GM12874 (cell line): ENCODE results near the gene TTC19.

Experiments used
- TF ChIP-seq, protein P1 (sequence below): IDR thresholded peaks from 2 replicates; pipeline ENCODE4 v1.5.1; 2011; ENCODE audit warnings: low read depth, mild to moderate bottlenecking, control low read depth, low read length, moderate library complexity; ENCODE audit not compliant: insufficient read depth

Gene TTC19

DNA sequence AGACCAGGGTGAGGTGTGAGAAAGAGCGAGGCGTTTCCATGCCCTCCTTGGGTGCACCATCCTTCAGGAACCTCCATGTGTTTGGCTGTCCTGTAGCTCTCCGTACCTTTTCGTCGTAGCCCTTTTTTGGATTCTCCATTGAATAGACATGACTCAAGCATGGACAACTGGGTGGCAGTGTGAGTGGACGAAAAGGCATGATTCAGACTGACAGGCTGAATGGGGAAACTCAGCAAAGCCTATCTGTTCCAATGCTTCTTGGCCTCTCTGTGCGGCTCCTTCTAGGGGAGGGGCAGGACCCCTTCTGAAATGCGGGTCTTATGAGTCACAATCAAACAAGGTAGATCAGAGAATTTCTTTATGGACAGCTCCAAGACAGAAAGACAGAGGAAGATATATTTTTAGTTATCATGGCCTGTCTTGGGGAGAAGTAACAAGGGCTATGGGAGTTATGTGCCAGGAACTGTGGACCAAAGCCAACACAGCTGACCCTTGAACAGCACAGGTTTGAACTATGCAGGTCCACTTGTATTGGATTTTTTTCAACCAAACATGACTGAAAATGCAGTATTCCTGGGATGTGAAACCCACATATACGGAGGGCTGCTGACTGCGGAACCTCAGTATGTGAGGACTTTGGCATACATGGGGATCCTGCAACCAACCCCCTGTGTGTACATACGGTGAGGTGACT lies 31.8 kb upstream of the TTC19 start:
- TF ChIP-seq, protein P1, sequence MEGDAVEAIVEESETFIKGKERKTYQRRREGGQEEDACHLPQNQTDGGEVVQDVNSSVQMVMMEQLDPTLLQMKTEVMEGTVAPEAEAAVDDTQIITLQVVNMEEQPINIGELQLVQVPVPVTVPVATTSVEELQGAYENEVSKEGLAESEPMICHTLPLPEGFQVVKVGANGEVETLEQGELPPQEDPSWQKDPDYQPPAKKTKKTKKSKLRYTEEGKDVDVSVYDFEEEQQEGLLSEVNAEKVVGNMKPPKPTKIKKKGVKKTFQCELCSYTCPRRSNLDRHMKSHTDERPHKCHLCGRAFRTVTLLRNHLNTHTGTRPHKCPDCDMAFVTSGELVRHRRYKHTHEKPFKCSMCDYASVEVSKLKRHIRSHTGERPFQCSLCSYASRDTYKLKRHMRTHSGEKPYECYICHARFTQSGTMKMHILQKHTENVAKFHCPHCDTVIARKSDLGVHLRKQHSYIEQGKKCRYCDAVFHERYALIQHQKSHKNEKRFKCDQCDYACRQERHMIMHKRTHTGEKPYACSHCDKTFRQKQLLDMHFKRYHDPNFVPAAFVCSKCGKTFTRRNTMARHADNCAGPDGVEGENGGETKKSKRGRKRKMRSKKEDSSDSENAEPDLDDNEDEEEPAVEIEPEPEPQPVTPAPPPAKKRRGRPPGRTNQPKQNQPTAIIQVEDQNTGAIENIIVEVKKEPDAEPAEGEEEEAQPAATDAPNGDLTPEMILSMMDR: no peak

DNA sequence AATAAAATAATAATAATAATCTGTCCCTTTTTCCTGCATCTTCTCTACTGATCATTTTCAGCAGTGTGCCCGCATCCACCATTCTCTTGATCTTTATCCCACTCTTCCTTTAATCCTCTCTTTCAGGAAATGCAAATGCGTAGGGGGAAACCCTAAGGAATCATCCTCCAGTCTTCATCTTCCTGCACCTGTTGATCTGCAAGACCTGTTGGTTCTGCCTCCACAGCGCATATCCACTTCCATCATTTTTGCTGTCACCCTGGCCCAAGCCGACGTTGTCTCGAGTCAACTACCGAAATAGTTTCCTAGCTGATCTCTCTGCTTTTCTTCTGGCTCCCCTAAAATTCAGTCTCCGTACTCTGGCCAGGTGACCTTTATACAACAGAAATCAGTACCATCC lies 30.2 kb upstream of the TTC19 start:
- TF ChIP-seq, protein P1: no peak

DNA sequence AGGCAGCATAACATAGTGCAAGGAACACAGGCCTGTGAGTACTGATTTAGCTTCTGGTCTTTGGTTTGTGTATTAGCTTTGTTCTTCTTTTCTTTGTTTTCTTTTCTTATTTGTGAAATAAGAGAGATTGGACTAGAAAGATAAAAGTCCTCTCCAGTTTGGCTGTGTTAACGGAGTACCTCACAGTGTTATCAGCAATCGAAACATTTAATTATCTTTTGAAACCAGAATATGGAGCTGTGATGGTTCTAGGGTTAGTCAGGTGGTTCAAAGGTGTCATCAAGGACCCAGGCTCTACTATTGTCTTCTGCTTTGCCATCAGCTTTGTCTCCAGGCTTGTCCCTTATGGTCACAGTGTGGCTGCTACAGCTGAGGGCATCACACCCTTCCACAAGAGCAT lies 29.1 kb upstream of the TTC19 start:
- TF ChIP-seq, protein P1: no peak

DNA sequence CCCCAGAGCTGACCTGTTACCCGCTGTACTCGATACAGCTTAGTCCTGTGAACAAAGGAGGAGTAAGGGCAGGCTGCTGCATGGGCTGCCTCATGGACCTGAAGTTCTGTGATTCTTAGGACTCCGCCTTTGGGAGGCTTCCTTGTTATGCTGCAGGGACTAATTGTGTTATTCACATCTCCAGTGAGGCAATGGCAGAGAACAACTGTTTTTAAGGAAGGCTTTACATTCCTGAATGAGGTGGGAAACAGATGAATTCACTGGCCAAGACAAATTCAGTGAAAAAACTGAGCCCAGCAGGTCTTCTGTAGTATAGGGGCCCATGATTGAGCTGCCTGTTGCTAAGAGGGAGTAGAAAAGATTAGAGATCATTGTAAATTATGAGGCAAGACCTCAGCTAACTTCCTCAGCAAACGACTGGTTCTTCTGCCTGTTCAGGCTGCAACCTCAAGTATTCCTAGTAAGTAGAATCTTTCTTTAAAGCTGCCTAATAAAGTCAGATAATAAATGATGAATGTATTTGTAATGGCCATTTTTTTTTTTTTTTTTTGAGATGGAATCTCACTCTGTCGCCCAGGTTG lies 28.4 kb upstream of the TTC19 start:
- TF ChIP-seq, protein P1: no peak

DNA sequence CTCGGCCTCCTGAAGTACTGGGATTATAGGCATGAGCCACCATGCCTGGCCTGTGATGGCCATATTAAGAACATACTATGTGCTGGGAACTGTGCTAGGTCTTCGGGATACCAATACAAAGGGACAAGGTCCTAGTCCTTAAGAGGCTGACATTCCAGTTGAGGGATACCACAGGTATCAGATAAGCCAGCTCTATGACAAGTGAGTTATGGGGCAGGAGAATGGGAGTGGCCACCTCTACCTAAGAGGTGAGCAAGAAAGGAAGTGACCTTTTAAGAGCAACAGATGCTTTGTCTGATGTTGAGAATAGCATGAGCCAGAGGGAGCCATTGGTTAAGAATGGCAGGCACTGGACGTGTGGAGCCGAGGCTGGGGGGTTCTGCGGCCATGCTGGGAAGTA lies 27.7 kb upstream of the TTC19 start:
- TF ChIP-seq, protein P1: no peak

DNA sequence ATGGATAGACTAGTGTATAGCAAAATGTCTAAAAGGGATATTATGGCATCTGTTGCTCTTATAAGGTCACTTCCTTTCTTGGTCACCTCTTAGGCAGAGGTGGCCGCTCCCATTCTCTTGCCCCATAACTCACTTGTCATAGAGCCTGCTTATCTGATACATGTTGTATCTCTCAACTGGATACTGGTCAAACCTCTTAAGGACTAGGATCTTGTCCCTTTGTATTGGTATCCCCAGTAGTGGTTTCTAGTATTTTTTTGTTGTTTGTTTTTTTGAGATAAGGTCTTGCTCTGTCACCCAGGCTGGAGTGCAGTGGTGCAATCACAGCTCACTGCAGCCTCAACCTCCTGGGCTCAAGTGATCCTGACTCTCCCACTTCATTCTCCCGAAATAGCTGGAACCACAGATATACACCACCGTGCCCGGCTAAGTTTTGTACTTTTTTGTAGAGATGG lies 27.1 kb upstream of the TTC19 start:
- TF ChIP-seq, protein P1: no peak

DNA sequence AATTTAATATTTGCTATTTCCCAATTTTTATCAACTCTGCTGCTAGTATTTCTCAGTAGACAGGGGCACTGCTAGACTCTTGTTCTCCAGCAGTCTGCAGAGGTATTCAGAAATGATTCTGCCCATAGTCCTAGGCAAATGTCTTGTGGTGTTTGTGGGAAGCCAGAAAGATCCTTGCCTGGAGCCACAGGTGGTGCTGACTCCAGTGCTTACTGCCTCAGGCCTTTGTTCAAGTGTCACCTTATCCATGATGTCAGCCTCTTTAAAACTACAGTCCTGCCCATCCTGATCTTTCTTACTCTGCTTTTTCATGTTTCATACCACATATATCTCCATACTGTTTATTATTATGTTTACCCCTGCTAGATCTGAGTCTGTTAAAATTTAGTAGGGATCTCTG lies 26.6 kb upstream of the TTC19 start:
- TF ChIP-seq, protein P1: no peak
